Neural cell (in vitro differentiated cells): ENCODE data around the gene CD48.

Experiments used
- EZH2 ChIP-seq: fragments of 200-600, 300-800 bp; shearing (Covaris generic), sonication (generic); IDR thresholded peaks from 2 replicates; pipeline ENCODE4 v1.6.1; 2014; ENCODE audit warnings: antibody characterized with exemption, low read length, borderline replicate concordance, mild to moderate bottlenecking; ENCODE audit not compliant: insufficient read depth, poor library complexity, severe bottlenecking
- MXI1 ChIP-seq: fragments of 450-650 bp; conservative IDR thresholded peaks from 2 replicates; pipeline ENCODE4 v1.6.1; 2014; ENCODE audit warnings: antibody characterized with exemption, mild to moderate bottlenecking; ENCODE audit not compliant: poor library complexity, severe bottlenecking
- POLR2AphosphoS5 ChIP-seq: IDR thresholded peaks from 2 replicates; pipeline ENCODE4 v1.6.1; 2012
- RAD21 ChIP-seq: fragments of 450-650 bp; conservative IDR thresholded peaks from 2 replicates; pipeline ENCODE4 v1.6.1; 2014; ENCODE audit warnings: antibody characterized with exemption, mild to moderate bottlenecking, moderate library complexity
- SMC3 ChIP-seq: fragments of 450-650 bp; conservative IDR thresholded peaks from 2 replicates; pipeline ENCODE4 v1.6.1; 2014; ENCODE audit warnings: antibody characterized with exemption, mild to moderate bottlenecking, moderate library complexity; ENCODE audit not compliant: poor library complexity
- TF ChIP-seq, protein P1 (sequence below): fragments of 450-650 bp; IDR thresholded peaks from 2 replicates; pipeline ENCODE4 v1.5.1; 2014; ENCODE audit warnings: antibody characterized with exemption, mild to moderate bottlenecking, moderate library complexity; ENCODE audit not compliant: poor library complexity, severe bottlenecking
- TF ChIP-seq, protein P2 (sequence below): IDR thresholded peaks from 2 replicates; pipeline ENCODE4 v1.6.1; 2012; ENCODE audit warnings: borderline replicate concordance

DNA sequence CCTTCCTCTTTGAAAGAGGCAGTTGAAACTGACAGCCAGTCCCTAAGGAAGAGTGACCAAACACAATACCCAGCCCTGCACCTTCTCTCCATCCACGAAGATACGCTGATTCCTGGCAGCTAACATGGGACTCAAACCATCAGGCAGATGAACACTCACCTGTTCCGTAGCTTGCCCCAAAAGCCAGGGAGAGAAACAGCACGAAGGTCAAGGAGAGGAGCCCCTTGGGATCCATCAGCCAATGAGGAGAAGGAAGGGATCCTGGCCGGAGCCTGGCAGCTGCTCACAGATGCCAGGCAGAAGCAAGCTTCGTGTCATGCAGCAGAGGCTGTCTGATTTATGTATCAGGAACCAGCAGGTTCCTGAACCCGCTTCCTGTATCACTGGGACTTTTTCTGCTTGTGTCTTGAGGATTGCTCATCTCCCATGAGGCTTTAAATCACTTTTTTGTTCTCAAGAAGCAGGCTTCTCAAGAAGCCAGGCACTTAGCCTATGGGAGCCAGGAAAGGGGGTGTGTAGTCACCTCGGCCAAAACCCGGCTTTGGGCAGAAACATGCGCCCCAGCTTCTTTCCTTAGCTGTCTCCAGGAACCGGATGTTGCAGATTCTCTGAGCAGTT lies 64.8 kb downstream of the CD48 start, which contains the start of gene SLAMF1:
- no peak for TF ChIP-seq POLR2AphosphoS5
- TF ChIP-seq EZH2 = no peak
- TF ChIP-seq, protein P1, sequence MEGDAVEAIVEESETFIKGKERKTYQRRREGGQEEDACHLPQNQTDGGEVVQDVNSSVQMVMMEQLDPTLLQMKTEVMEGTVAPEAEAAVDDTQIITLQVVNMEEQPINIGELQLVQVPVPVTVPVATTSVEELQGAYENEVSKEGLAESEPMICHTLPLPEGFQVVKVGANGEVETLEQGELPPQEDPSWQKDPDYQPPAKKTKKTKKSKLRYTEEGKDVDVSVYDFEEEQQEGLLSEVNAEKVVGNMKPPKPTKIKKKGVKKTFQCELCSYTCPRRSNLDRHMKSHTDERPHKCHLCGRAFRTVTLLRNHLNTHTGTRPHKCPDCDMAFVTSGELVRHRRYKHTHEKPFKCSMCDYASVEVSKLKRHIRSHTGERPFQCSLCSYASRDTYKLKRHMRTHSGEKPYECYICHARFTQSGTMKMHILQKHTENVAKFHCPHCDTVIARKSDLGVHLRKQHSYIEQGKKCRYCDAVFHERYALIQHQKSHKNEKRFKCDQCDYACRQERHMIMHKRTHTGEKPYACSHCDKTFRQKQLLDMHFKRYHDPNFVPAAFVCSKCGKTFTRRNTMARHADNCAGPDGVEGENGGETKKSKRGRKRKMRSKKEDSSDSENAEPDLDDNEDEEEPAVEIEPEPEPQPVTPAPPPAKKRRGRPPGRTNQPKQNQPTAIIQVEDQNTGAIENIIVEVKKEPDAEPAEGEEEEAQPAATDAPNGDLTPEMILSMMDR = no peak
- no peak for TF ChIP-seq SMC3
- TF ChIP-seq, protein P2, sequence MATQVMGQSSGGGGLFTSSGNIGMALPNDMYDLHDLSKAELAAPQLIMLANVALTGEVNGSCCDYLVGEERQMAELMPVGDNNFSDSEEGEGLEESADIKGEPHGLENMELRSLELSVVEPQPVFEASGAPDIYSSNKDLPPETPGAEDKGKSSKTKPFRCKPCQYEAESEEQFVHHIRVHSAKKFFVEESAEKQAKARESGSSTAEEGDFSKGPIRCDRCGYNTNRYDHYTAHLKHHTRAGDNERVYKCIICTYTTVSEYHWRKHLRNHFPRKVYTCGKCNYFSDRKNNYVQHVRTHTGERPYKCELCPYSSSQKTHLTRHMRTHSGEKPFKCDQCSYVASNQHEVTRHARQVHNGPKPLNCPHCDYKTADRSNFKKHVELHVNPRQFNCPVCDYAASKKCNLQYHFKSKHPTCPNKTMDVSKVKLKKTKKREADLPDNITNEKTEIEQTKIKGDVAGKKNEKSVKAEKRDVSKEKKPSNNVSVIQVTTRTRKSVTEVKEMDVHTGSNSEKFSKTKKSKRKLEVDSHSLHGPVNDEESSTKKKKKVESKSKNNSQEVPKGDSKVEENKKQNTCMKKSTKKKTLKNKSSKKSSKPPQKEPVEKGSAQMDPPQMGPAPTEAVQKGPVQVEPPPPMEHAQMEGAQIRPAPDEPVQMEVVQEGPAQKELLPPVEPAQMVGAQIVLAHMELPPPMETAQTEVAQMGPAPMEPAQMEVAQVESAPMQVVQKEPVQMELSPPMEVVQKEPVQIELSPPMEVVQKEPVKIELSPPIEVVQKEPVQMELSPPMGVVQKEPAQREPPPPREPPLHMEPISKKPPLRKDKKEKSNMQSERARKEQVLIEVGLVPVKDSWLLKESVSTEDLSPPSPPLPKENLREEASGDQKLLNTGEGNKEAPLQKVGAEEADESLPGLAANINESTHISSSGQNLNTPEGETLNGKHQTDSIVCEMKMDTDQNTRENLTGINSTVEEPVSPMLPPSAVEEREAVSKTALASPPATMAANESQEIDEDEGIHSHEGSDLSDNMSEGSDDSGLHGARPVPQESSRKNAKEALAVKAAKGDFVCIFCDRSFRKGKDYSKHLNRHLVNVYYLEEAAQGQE = no peak
- no peak for TF ChIP-seq RAD21
- no peak for TF ChIP-seq MXI1
